Measurements from ENCODE around the gene MRPS18B.
A peak's percentile ranks its signal among the peaks of the same experiment; 100 is the strongest.

DNA sequence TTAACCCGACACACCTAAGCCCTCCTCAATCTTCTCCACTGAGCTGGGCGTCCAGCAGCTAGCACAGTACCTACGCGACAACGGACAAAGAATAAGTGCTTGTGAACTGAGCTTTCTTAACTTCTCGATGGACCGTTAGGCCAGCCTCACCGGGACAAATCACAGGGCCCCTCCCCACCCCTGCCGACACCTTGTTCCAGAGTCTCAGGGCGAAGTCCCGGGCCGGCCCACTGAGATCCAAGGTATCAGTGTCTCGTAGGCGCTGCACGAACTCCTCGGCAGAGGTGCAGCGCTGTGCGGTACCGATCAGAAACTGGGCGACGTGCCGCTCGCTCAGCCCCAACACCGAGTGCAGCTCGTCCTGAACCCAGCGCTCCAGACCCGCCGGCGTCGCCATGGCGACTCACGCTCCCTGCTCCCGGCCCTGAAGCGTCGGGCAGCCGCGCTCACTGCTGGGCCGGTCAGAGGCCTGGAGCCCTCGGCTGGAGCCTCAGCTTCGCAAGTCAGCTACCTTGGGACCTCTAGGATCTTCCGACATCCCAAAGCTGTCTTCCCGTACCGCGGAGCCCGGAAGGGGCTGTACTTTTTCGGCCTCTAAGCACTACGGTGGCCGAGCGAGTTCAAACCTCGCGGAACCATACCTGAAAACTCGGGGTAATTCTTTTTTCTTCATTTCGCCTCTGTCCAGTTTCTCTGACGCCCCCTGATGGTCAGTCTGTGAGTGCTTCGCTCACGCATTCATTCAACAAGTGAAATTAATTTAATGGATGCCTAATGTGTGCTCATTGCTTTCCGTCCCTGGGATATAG lies 55.0 kb downstream of the MRPS18B start, which contains the start of gene DHX16:
- TF ChIP-seq, protein P1, sequence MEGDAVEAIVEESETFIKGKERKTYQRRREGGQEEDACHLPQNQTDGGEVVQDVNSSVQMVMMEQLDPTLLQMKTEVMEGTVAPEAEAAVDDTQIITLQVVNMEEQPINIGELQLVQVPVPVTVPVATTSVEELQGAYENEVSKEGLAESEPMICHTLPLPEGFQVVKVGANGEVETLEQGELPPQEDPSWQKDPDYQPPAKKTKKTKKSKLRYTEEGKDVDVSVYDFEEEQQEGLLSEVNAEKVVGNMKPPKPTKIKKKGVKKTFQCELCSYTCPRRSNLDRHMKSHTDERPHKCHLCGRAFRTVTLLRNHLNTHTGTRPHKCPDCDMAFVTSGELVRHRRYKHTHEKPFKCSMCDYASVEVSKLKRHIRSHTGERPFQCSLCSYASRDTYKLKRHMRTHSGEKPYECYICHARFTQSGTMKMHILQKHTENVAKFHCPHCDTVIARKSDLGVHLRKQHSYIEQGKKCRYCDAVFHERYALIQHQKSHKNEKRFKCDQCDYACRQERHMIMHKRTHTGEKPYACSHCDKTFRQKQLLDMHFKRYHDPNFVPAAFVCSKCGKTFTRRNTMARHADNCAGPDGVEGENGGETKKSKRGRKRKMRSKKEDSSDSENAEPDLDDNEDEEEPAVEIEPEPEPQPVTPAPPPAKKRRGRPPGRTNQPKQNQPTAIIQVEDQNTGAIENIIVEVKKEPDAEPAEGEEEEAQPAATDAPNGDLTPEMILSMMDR (IDR thresholded peaks at IDR 0.05), result peak; percentile 89
- TF ChIP-seq ZFX (IDR thresholded peaks at IDR 0.05; ENCODE audit: borderline replicate concordance), result no peak
